Measurements from ENCODE around the gene ETFB. TPM values are rescaled to one million over a fixed set of nuclear protein-coding genes. Genes with fewer than 3 reads are reported as not detected.

ETFB gene
- 202 and 403 TPM in 2 replicates for total RNA-seq (ENCODE audit: low replicate concordance)

GRCh38 chr19:51365965-51366388 lies at the start of gene ETFB:
ETFB (minus strand) TSS chr19:51366388; CDS start chr19:51366326, 62 bp downstream.

GRCh38 chr19:51387924-51388389 lies 21.8 kb upstream of the ETFB start, which contains the start of gene LIM2:
LIM2 (minus strand) TSS chr19:51387974; CDS start chr19:51387443, 531 bp downstream.

GRCh38 chr19:51372649-51373504 lies 6.7 kb upstream of the ETFB start, which contains the start of gene NKG7:
NKG7 (minus strand) TSS chr19:51372654; CDS start chr19:51372535, 119 bp downstream.

GRCh38 chr19:51368366-51369282 lies 2.4 kb upstream of the ETFB start, which contains the start of gene CLDND2:
CLDND2 (minus strand) TSS chr19:51369003; CDS start chr19:51368577, 426 bp downstream.

GRCh38 chr19:51341976-51342580 lies 24.1 kb downstream of the ETFB start, which contains the start of gene VSIG10L:
VSIG10L (minus strand) TSS chr19:51342139; CDS start chr19:51342124, 15 bp downstream.

GRCh38 chr19:51311351-51312257 lies 54.6 kb downstream of the ETFB start, which contains the start of gene IGLON5:
IGLON5 (plus strand) TSS chr19:51311644; CDS start chr19:51311848, 204 bp downstream.

Other genes with a start within 250 kb of the ETFB start
- gene SIGLEC9, start 241.5 kb downstream of the ETFB start, total RNA-seq (ENCODE audit: low replicate concordance) = not detected in 2 replicates
- not detected in 2 replicates for gene SIGLEC7, start 224.1 kb downstream of the ETFB start, total RNA-seq (ENCODE audit: low replicate concordance)
- gene CD33, start 141.3 kb downstream of the ETFB start, total RNA-seq (ENCODE audit: low replicate concordance) = not detected in 2 replicates
- not detected in 2 replicates for gene SIGLECL1, start 115.3 kb downstream of the ETFB start, total RNA-seq (ENCODE audit: low replicate concordance)
- gene IGLON5, start 54.7 kb downstream of the ETFB start, total RNA-seq (ENCODE audit: low replicate concordance) = not detected in 2 replicates
- 0.23 and 0.30 TPM in 2 replicates for gene VSIG10L, start 24.2 kb downstream of the ETFB start, total RNA-seq (ENCODE audit: low replicate concordance)
- gene CLDND2, start 2.6 kb upstream of the ETFB start, total RNA-seq (ENCODE audit: low replicate concordance) = not detected in 2 replicates
- not detected in 2 replicates for gene NKG7, start 6.3 kb upstream of the ETFB start, total RNA-seq (ENCODE audit: low replicate concordance)
- not detected in 2 replicates for gene LIM2, start 21.6 kb upstream of the ETFB start, total RNA-seq (ENCODE audit: low replicate concordance)
- gene C19orf84, start 24.2 kb upstream of the ETFB start, total RNA-seq (ENCODE audit: low replicate concordance) = not detected in 2 replicates
- gene SIGLEC10, start 51.3 kb upstream of the ETFB start, total RNA-seq (ENCODE audit: low replicate concordance) = not detected in 2 replicates
- not detected in 2 replicates for gene SIGLEC8, start 92.1 kb upstream of the ETFB start, total RNA-seq (ENCODE audit: low replicate concordance)
- not detected in 2 replicates for gene CEACAM18, start 112.2 kb upstream of the ETFB start, total RNA-seq (ENCODE audit: low replicate concordance)
- gene SIGLEC12, start 135.4 kb upstream of the ETFB start, total RNA-seq (ENCODE audit: low replicate concordance) = not detected in 2 replicates
- not detected in 2 replicates for gene SIGLEC6, start 165.3 kb upstream of the ETFB start, total RNA-seq (ENCODE audit: low replicate concordance)
- 2.1 and 11.2 TPM in 2 replicates for gene ZNF175, start 204.9 kb upstream of the ETFB start, total RNA-seq (ENCODE audit: low replicate concordance)

All from smooth muscle cell of the coronary artery (primary cell).